ENCODE measurements around the gene HCRTR1.
A peak's percentile ranks its signal among the peaks of the same experiment; 100 is the strongest.

The HCRTR1 gene

GRCh38 chr1:31626223-31627207 lies 9.0 kb downstream of the HCRTR1 start:
- H3K9me3 ChIP-seq (ENCODE audit: control insufficient read depth, insufficient read depth, low read depth, low read length): no peaks in the 10 kb centered on the region
- no peak overlapping the region for H3K4me3 ChIP-seq (ENCODE audit: low read depth, low read length)
- H3K36me3 ChIP-seq (ENCODE audit: control insufficient read depth in 2 of 2, insufficient read depth in 1 of 2, low read length in 2 of 2): peaks cover 0 to 59% of the 10 kb centered on the region in 2 experiments; a peak in 1 of 3 replicates
- TF ChIP-seq EGR2 (tag by site-specific recombination; IDR thresholded peaks at IDR 0.05; ENCODE audit: low read depth) (peak; percentile 60; the same call in 1 of the 2 replicates), ZFHX2 (tag by site-specific recombination; conservative IDR thresholded peaks at IDR 0.05) (peak; percentile 80), ZNF837 (tag by site-specific recombination; IDR thresholded peaks at IDR 0.05) (no peak)
- H3K4me1 ChIP-seq (ENCODE audit: control insufficient read depth, insufficient read depth, low read length): no peaks in the 10 kb centered on the region
- H3K27ac ChIP-seq (ENCODE audit: extremely low read depth, low read depth, low read length): no peak overlapping the region
- CTCF ChIA-PET: interaction anchor here (0.5 to 1.1 kb wide), 4 partner anchors 8 to 558 kb away, joined by 3 to 11 read pairs (median 4); no protein-coding TSS in a partner anchor
- POLR2A ChIA-PET: interaction anchor here (0.7 kb wide), 1 partner anchor 456 kb away, joined by 4 read pairs; no protein-coding TSS in a partner anchor

- CTCF ChIA-PET: interaction anchor here (1.1 kb wide), 1 partner anchor 9 kb away, joined by 11 read pairs; no protein-coding TSS in a partner anchor
- Histone ChIP-seq H3K9me3 (ENCODE audit: control insufficient read depth, insufficient read depth, low read depth, low read length) (no peaks in the 10 kb centered on the region), H3K36me3 (ENCODE audit: control insufficient read depth in 2 of 2, insufficient read depth in 1 of 2, low read length in 2 of 2) (peaks cover 0 to 68% of the 10 kb centered on the region in 2 experiments; a peak in 1 of 3 replicates), H3K4me1 (ENCODE audit: control insufficient read depth, insufficient read depth, low read length) (no peaks in the 10 kb centered on the region), H3K4me3 (ENCODE audit: low read depth, low read length) (no peak overlapping the region), H3K27ac (ENCODE audit: extremely low read depth, low read depth, low read length) (no peak overlapping the region)
- POLR2A ChIA-PET: no interaction called here
- TF ChIP-seq ZNF645 (tag by site-specific recombination; IDR thresholded peaks at IDR 0.05) (no peak), ZNF335 (tag by site-specific recombination; conservative IDR thresholded peaks at IDR 0.05) (no peak), ZNF658 (tag by site-specific recombination; IDR thresholded peaks at IDR 0.05) (no peak), ZNF580 (tag by site-specific recombination; IDR thresholded peaks at IDR 0.05) (no peak)
These were observed 9.9 kb downstream of the HCRTR1 start for GRCh38 chr1:31627301-31627929.

- ChIA-PET CTCF (interaction anchor here (2.3 kb wide), 1 partner anchor 9 kb away, joined by 8 read pairs; no protein-coding TSS in a partner anchor), POLR2A (no interaction called here)
- Histone ChIP-seq H3K4me1 (ENCODE audit: control insufficient read depth, insufficient read depth, low read length) (no peaks in the 10 kb centered on the region), H3K36me3 (ENCODE audit: control insufficient read depth in 2 of 2, insufficient read depth in 1 of 2, low read length in 2 of 2) (peaks cover 0 to 74% of the 10 kb centered on the region in 2 experiments; a peak in 1 of 3 replicates), H3K27ac (ENCODE audit: extremely low read depth, low read depth, low read length) (no peak overlapping the region), H3K4me3 (ENCODE audit: low read depth, low read length) (no peak overlapping the region), H3K9me3 (ENCODE audit: control insufficient read depth, insufficient read depth, low read depth, low read length) (no peaks in the 10 kb centered on the region)
- TF ChIP-seq BCL11A (tag by site-specific recombination; IDR thresholded peaks at IDR 0.05; ENCODE audit: low read depth): no peak
- no peak for TF ChIP-seq ZNF404 (tag by site-specific recombination; IDR thresholded peaks at IDR 0.05)
- no peak for TF ChIP-seq GLIS1 (tag by site-specific recombination; IDR thresholded peaks at IDR 0.05)
- TF ChIP-seq ZNF433 (tag by site-specific recombination; IDR thresholded peaks at IDR 0.05; ENCODE audit: low read depth): no peak
- no peak for TF ChIP-seq ZBTB44 (tag by site-specific recombination; IDR thresholded peaks at IDR 0.05)
These were observed 10.6 kb downstream of the HCRTR1 start for GRCh38 chr1:31627930-31628559.

Measured in HEK293 (cell line).